Upper lobe of left lung (tissue), 6 donors: ENCODE measurements around the gene JMJD4. TPM values are rescaled to one million over a fixed set of nuclear protein-coding genes. Genes with fewer than 3 reads are reported as not detected.

Experiments
- ATAC-seq, 2 donors: fragments of 200-7000 bp; cut with Tn5 transposase; one replicate each; pipeline ENCODE4 v1.9.1; 2022; ENCODE audit warnings: mild to moderate bottlenecking in 2 of 2, moderate library complexity in 2 of 2; ENCODE audit not compliant: low FRiP score in 2 of 2
- DNase-seq, 2 donors: peaks; one replicate each; pipeline ENCODE4 v3.0.0-alpha.2; 2019 to 2020
- H3K27ac ChIP-seq, 4 donors: fragments of 200-600 bp; sonication (generic); one replicate each; pipeline ENCODE4 v1.5.1; 2016 to 2019
- H3K27me3 ChIP-seq, 4 donors: fragments of 200-600 bp; sonication (generic); one replicate each; pipeline ENCODE4 v1.5.1; 2017 to 2019
- H3K36me3 ChIP-seq, 4 donors: fragments of 200-600 bp; sonication (generic); one replicate each; pipeline ENCODE4 v1.5.1; 2016 to 2019
- H3K4me1 ChIP-seq, 4 donors: fragments of 200-600 bp; sonication (generic); one replicate each; pipeline ENCODE4 v1.5.1; 2018 to 2019
- H3K4me3 ChIP-seq, 4 donors: fragments of 200-600 bp; sonication (generic); one replicate each; pipeline ENCODE4 v1.5.1; 2017 to 2019; ENCODE audit warnings: mild to moderate bottlenecking in 2 of 4, moderate library complexity in 1 of 4
- H3K9me3 ChIP-seq, 4 donors: fragments of 200-600 bp; sonication (generic); one replicate each; pipeline ENCODE4 v1.5.1; 2018 to 2019
- EP300 ChIP-seq, 4 donors: sonication (generic); formaldehyde crosslinking; IDR thresholded peaks; one replicate each; pipeline ENCODE4 v1.5.1; 2017; ENCODE audit warnings: antibody characterized with exemption in 4 of 4, control low read depth in 2 of 4
- POLR2A ChIP-seq, 4 donors: fragments of 450-650 bp; IDR thresholded peaks; one replicate each; pipeline ENCODE4 v1.5.1; 2016 to 2017; ENCODE audit warnings: antibody characterized with exemption in 4 of 4, mild to moderate bottlenecking in 2 of 4
- POLR2AphosphoS5 ChIP-seq, 2 donors: sonication (generic); formaldehyde crosslinking; IDR thresholded peaks; one replicate each; pipeline ENCODE4 v1.5.1; 2017; ENCODE audit warnings: antibody characterized with exemption in 2 of 2
- WGBS, 2 donors: methylation state at CpG; one replicate each; pipeline ENCODE4 v1.1.5; 2017 to 2018; 5-methylcytosine and 5-hydroxymethylcytosine counted together
- total RNA-seq, 6 donors: library from RNA; depleted of rRNA in 4 of 6; stranded (reverse); fragments of >200 nt in 4 of 6; gene quantifications; one replicate each; pipeline versions ENCODE4 v1.1.0 to v1.2.1, GENCODE V29; 2016 to 2021
- TF ChIP-seq, protein P1 (sequence below), 6 experiments: fragments of 450-650 bp in 4 of 6; fragments of 200-600 bp in 2 of 6; sonication (generic) in 2 of 6; IDR thresholded peaks; one replicate each; pipeline ENCODE4 v1.5.1; 2016 to 2019; ENCODE audit warnings: antibody characterized with exemption in 6 of 6
- donor health status: DM: no; HTN: no; CAD: no; lungs with moderate emphysema.
- donor health status: DM: no; HTN: yes; CAD: no; lungs with severe emphysema.

The JMJD4 gene
- total RNA-seq, 6 donors from 2014 or later: 12.6 to 27.2 (median 20.0) TPM

DNA sequence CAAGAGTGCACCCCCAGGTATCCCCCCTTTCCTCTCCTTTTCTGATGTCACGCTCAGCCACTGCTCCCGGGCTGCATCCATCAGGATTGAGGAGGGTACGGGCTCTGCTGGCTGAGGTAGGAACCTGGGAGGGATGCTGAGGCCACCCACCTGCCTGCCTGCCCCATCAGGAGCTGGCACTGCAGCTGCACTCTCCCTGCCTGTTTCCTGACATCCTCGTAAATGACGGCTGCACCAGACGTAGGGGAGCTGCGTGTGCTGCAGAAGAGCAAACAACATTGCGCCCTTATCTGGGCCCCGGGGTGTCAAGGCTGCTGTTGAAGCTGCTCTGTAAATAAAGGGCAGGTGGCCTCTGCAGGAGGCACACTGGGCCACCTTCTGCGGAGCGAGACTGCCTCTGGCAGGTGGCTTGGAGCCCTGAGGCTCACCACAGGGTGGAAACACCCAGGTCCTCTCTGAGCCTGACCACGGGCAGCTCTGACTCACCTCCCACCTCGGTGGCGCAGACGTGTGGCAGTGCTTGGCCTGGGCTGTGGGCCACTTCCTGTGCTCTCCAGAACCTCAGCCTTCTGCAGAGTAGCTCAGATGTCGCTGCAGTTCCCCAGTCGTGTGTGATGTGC is 31.0 kb upstream of the JMJD4 start:
- DNase-seq: peak in 1 of 2 donors; percentile 58
- H3K27ac ChIP-seq: no peak overlapping the region

GRCh38 chr1:227765261-227766014 is 30.3 kb upstream of the JMJD4 start:
- Histone ChIP-seq H3K27me3 (no peaks in the 10 kb centered on the region), H3K36me3 (peaks cover 5 to 56% (median 22%) of the 10 kb centered on the region in 4 donors), H3K9me3 (no peaks in the 10 kb centered on the region), H3K4me1 (peaks cover 19 to 44% (median 30%) of the 10 kb centered on the region in 4 donors), H3K27ac (no peak overlapping the region), H3K4me3 (no peak overlapping the region)
- ATAC-seq: no peak
- WGBS, 2 donors: 91% methylated on average over 6 to 8 of the region's 8 CpGs
- DNase-seq: no peak
- TF ChIP-seq POLR2AphosphoS5 (IDR thresholded peaks at IDR 0.05) (no peak), POLR2A (IDR thresholded peaks at IDR 0.05) (no peak), EP300 (IDR thresholded peaks at IDR 0.05) (no peak)
- TF ChIP-seq, protein P1, sequence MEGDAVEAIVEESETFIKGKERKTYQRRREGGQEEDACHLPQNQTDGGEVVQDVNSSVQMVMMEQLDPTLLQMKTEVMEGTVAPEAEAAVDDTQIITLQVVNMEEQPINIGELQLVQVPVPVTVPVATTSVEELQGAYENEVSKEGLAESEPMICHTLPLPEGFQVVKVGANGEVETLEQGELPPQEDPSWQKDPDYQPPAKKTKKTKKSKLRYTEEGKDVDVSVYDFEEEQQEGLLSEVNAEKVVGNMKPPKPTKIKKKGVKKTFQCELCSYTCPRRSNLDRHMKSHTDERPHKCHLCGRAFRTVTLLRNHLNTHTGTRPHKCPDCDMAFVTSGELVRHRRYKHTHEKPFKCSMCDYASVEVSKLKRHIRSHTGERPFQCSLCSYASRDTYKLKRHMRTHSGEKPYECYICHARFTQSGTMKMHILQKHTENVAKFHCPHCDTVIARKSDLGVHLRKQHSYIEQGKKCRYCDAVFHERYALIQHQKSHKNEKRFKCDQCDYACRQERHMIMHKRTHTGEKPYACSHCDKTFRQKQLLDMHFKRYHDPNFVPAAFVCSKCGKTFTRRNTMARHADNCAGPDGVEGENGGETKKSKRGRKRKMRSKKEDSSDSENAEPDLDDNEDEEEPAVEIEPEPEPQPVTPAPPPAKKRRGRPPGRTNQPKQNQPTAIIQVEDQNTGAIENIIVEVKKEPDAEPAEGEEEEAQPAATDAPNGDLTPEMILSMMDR (IDR thresholded peaks at IDR 0.05): no peak

More for the DNA sequence above, 31.0 kb upstream of the JMJD4 start:
- Histone ChIP-seq H3K27me3 (no peaks in the 10 kb centered on the region), H3K4me1 (peaks cover 19 to 44% (median 30%) of the 10 kb centered on the region in 4 donors), H3K9me3 (no peaks in the 10 kb centered on the region), H3K36me3 (peaks cover 5 to 54% (median 24%) of the 10 kb centered on the region in 4 donors), H3K4me3 (no peak overlapping the region)
- no peak for TF ChIP-seq POLR2AphosphoS5 (IDR thresholded peaks at IDR 0.05)
- no peak for TF ChIP-seq POLR2A (IDR thresholded peaks at IDR 0.05)
- no peak for TF ChIP-seq EP300 (IDR thresholded peaks at IDR 0.05)
- TF ChIP-seq, protein P1 (IDR thresholded peaks at IDR 0.05): no peak
- 60 to 75% methylated on average over 12 to 17 of the region's 17 CpGs for WGBS, 2 donors
- ATAC-seq: peak in 1 of 2 donors; percentile 31

GRCh38 chr1:227764019-227764391 is 28.9 kb upstream of the JMJD4 start:
- H3K27me3 ChIP-seq: no peaks in the 10 kb centered on the region
- no peak for TF ChIP-seq POLR2A (IDR thresholded peaks at IDR 0.05)
- no peak for TF ChIP-seq EP300 (IDR thresholded peaks at IDR 0.05)
- TF ChIP-seq, protein P1 (IDR thresholded peaks at IDR 0.05): no peak
- no peak for TF ChIP-seq POLR2AphosphoS5 (IDR thresholded peaks at IDR 0.05)
- ATAC-seq (no peak), DNase-seq (no peak)
- H3K4me1 ChIP-seq: peaks cover 19 to 44% (median 30%) of the 10 kb centered on the region in 4 donors
- peaks cover 5 to 59% (median 34%) of the 10 kb centered on the region in 4 donors for H3K36me3 ChIP-seq
- 61 to 65% methylated on average over 6 to 7 of the region's 7 CpGs for WGBS, 2 donors
- no peaks in the 10 kb centered on the region for H3K9me3 ChIP-seq
- no peak overlapping the region for H3K4me3 ChIP-seq
- peak overlapping the region; percentile 32 to 64 (median 42) for H3K27ac ChIP-seq

DNA sequence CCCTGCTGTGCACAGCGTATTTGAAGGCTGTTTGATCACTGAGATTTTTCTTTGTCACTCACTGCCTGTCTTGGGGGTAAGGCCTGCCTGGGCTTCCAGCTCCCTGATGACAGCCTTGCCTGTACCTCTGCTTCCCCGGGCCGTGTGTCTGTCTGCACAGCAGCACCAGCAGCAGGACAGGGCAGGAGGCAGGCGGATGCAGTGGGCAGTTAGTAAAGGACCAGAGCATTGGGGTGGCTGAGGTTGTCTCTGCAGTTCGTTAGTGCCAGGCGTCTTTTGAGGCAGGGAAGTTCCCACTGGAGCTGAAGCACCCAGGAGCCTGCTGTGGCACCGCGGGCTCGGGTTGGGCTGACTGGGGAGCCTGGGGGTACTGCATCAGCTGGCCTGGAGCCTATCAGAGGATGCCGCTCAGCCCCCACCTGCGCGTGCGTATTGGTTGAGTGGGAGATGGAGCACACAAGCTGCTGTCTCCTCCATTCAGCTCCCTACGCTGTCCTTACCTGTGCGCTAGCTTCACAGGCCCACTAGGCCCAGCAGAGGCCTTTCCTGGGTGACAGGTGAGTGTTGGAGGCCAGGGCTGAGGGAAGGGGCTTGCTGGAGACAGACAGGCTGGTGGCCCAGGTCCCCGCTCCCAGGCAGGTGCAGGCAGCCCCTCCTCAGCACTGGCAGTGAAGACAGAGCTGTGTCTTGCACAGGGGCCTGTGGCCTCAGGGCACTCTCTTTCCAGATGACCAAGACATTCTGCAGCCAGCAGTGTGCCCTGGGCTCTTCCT is 28.3 kb upstream of the JMJD4 start:
- no peaks in the 10 kb centered on the region for H3K9me3 ChIP-seq
- peak overlapping the region; percentile 32 to 64 (median 42) for H3K27ac ChIP-seq
- H3K27me3 ChIP-seq: no peaks in the 10 kb centered on the region
- H3K36me3 ChIP-seq: peaks cover 5 to 55% (median 31%) of the 10 kb centered on the region in 4 donors
- 89 to 95% methylated on average over 6 to 16 of the region's 16 CpGs for WGBS, 2 donors
- no peak overlapping the region for H3K4me3 ChIP-seq
- DNase-seq: no peak
- ATAC-seq: no peak
- TF ChIP-seq POLR2AphosphoS5 (IDR thresholded peaks at IDR 0.05) (no peak), POLR2A (IDR thresholded peaks at IDR 0.05) (no peak), EP300 (IDR thresholded peaks at IDR 0.05) (no peak)
- H3K4me1 ChIP-seq: peaks cover 19 to 44% (median 30%) of the 10 kb centered on the region in 4 donors
